ENCODE data around the gene RBPJ.

RBPJ gene

GRCh38 chr4:26463386-26463785 lies 142.6 kb downstream of the RBPJ start:
- 93% methylated on average over 2 of the region's 2 CpGs for WGBS
- H3K27me3 ChIP-seq (ENCODE audit: insufficient read depth, low read length) = no peaks in the 10 kb centered on the region
- no peaks in the 10 kb centered on the region for H3K36me3 ChIP-seq (ENCODE audit: insufficient read depth, low read length)
- no peak overlapping the region for H3K27ac ChIP-seq (ENCODE audit: low read depth, low read length)
- H3K9ac ChIP-seq (ENCODE audit: low read depth, low read length) = no peak overlapping the region
- H3K9me3 ChIP-seq (ENCODE audit: insufficient read depth, low read depth, low read length) = no peaks in the 10 kb centered on the region
- H3K4me1 ChIP-seq (ENCODE audit: insufficient read depth, low read length) = no peaks in the 10 kb centered on the region
- H3K4me3 ChIP-seq (ENCODE audit: low read length) = no peak overlapping the region

GRCh38 chr4:26464420-26465095 lies 143.7 kb downstream of the RBPJ start:
- no peaks in the 10 kb centered on the region for H3K27me3 ChIP-seq (ENCODE audit: insufficient read depth, low read length)
- no peak overlapping the region for H3K4me3 ChIP-seq (ENCODE audit: low read length)
- no peaks in the 10 kb centered on the region for H3K36me3 ChIP-seq (ENCODE audit: insufficient read depth, low read length)
- H3K9ac ChIP-seq (ENCODE audit: low read depth, low read length) = no peak overlapping the region
- WGBS = 95% methylated on average over 14 of the region's 14 CpGs
- no peaks in the 10 kb centered on the region for H3K4me1 ChIP-seq (ENCODE audit: insufficient read depth, low read length)
- no peaks in the 10 kb centered on the region for H3K9me3 ChIP-seq (ENCODE audit: insufficient read depth, low read depth, low read length)
- H3K27ac ChIP-seq (ENCODE audit: low read depth, low read length) = no peak overlapping the region

- H3K9ac ChIP-seq (ENCODE audit: low read depth, low read length) = no peak overlapping the region
- H3K27ac ChIP-seq (ENCODE audit: low read depth, low read length) = no peak overlapping the region
- no peaks in the 10 kb centered on the region for H3K36me3 ChIP-seq (ENCODE audit: insufficient read depth, low read length)
- no peaks in the 10 kb centered on the region for H3K9me3 ChIP-seq (ENCODE audit: insufficient read depth, low read depth, low read length)
- no peaks in the 10 kb centered on the region for H3K4me1 ChIP-seq (ENCODE audit: insufficient read depth, low read length)
- no peak overlapping the region for H3K4me3 ChIP-seq (ENCODE audit: low read length)
- no peaks in the 10 kb centered on the region for H3K27me3 ChIP-seq (ENCODE audit: insufficient read depth, low read length)
- WGBS = 92% methylated on average over 10 of the region's 10 CpGs
Measured at GRCh38 chr4:26466578-26467270, 145.9 kb downstream of the RBPJ start.

GRCh38 chr4:26467724-26468123 lies 146.9 kb downstream of the RBPJ start:
- Histone ChIP-seq H3K27ac (ENCODE audit: low read depth, low read length) (no peak overlapping the region), H3K4me3 (ENCODE audit: low read length) (no peak overlapping the region), H3K36me3 (ENCODE audit: insufficient read depth, low read length) (no peaks in the 10 kb centered on the region), H3K27me3 (ENCODE audit: insufficient read depth, low read length) (no peaks in the 10 kb centered on the region), H3K9ac (ENCODE audit: low read depth, low read length) (no peak overlapping the region), H3K9me3 (ENCODE audit: insufficient read depth, low read depth, low read length) (no peaks in the 10 kb centered on the region), H3K4me1 (ENCODE audit: insufficient read depth, low read length) (no peaks in the 10 kb centered on the region)
- 85% methylated on average over 1 of the region's 1 CpG for WGBS

- H3K27me3 ChIP-seq (ENCODE audit: insufficient read depth, low read length) = no peaks in the 10 kb centered on the region
- H3K27ac ChIP-seq (ENCODE audit: low read depth, low read length) = no peak overlapping the region
- no peaks in the 10 kb centered on the region for H3K4me1 ChIP-seq (ENCODE audit: insufficient read depth, low read length)
- no peaks in the 10 kb centered on the region for H3K36me3 ChIP-seq (ENCODE audit: insufficient read depth, low read length)
- H3K9me3 ChIP-seq (ENCODE audit: insufficient read depth, low read depth, low read length) = no peaks in the 10 kb centered on the region
- no peak overlapping the region for H3K9ac ChIP-seq (ENCODE audit: low read depth, low read length)
- no peak overlapping the region for H3K4me3 ChIP-seq (ENCODE audit: low read length)
- 73% methylated on average over 9 of the region's 9 CpGs for WGBS
Measured at GRCh38 chr4:26468283-26468949, 147.6 kb downstream of the RBPJ start.

GRCh38 chr4:26468977-26469376 lies 148.2 kb downstream of the RBPJ start:
- Histone ChIP-seq H3K36me3 (ENCODE audit: insufficient read depth, low read length) (no peaks in the 10 kb centered on the region), H3K4me1 (ENCODE audit: insufficient read depth, low read length) (no peaks in the 10 kb centered on the region), H3K9me3 (ENCODE audit: insufficient read depth, low read depth, low read length) (no peaks in the 10 kb centered on the region), H3K9ac (ENCODE audit: low read depth, low read length) (no peak overlapping the region), H3K27ac (ENCODE audit: low read depth, low read length) (no peak overlapping the region), H3K27me3 (ENCODE audit: insufficient read depth, low read length) (no peaks in the 10 kb centered on the region), H3K4me3 (ENCODE audit: low read length) (no peak overlapping the region)
- WGBS = 74% methylated on average over 4 of the region's 4 CpGs

GRCh38 chr4:26471890-26472289 lies 151.1 kb downstream of the RBPJ start:
- H3K36me3 ChIP-seq (ENCODE audit: insufficient read depth, low read length) = no peaks in the 10 kb centered on the region
- H3K9ac ChIP-seq (ENCODE audit: low read depth, low read length) = no peak overlapping the region
- H3K4me1 ChIP-seq (ENCODE audit: insufficient read depth, low read length) = no peaks in the 10 kb centered on the region
- H3K27ac ChIP-seq (ENCODE audit: low read depth, low read length) = no peak overlapping the region
- H3K27me3 ChIP-seq (ENCODE audit: insufficient read depth, low read length) = no peaks in the 10 kb centered on the region
- 90% methylated on average over 1 of the region's 1 CpG for WGBS
- H3K9me3 ChIP-seq (ENCODE audit: insufficient read depth, low read depth, low read length) = no peaks in the 10 kb centered on the region
- no peak overlapping the region for H3K4me3 ChIP-seq (ENCODE audit: low read length)

- Histone ChIP-seq H3K9me3 (ENCODE audit: insufficient read depth, low read depth, low read length) (no peaks in the 10 kb centered on the region), H3K36me3 (ENCODE audit: insufficient read depth, low read length) (no peaks in the 10 kb centered on the region), H3K27ac (ENCODE audit: low read depth, low read length) (no peak overlapping the region), H3K27me3 (ENCODE audit: insufficient read depth, low read length) (no peaks in the 10 kb centered on the region), H3K4me3 (ENCODE audit: low read length) (no peak overlapping the region), H3K9ac (ENCODE audit: low read depth, low read length) (no peak overlapping the region), H3K4me1 (ENCODE audit: insufficient read depth, low read length) (no peaks in the 10 kb centered on the region)
- WGBS = 95% methylated on average over 8 of the region's 8 CpGs
Measured at GRCh38 chr4:26473893-26474292, 153.1 kb downstream of the RBPJ start.

GRCh38 chr4:26474551-26474950 lies 153.7 kb downstream of the RBPJ start:
- Histone ChIP-seq H3K36me3 (ENCODE audit: insufficient read depth, low read length) (no peaks in the 10 kb centered on the region), H3K4me3 (ENCODE audit: low read length) (no peak overlapping the region), H3K27ac (ENCODE audit: low read depth, low read length) (no peak overlapping the region), H3K9ac (ENCODE audit: low read depth, low read length) (no peak overlapping the region), H3K4me1 (ENCODE audit: insufficient read depth, low read length) (no peaks in the 10 kb centered on the region), H3K9me3 (ENCODE audit: insufficient read depth, low read depth, low read length) (no peaks in the 10 kb centered on the region), H3K27me3 (ENCODE audit: insufficient read depth, low read length) (no peaks in the 10 kb centered on the region)
- 93% methylated on average over 3 of the region's 3 CpGs for WGBS

- Histone ChIP-seq H3K9ac (ENCODE audit: low read depth, low read length) (no peak overlapping the region), H3K4me3 (ENCODE audit: low read length) (no peak overlapping the region), H3K27me3 (ENCODE audit: insufficient read depth, low read length) (no peaks in the 10 kb centered on the region), H3K9me3 (ENCODE audit: insufficient read depth, low read depth, low read length) (no peaks in the 10 kb centered on the region), H3K36me3 (ENCODE audit: insufficient read depth, low read length) (no peaks in the 10 kb centered on the region), H3K4me1 (ENCODE audit: insufficient read depth, low read length) (no peaks in the 10 kb centered on the region), H3K27ac (ENCODE audit: low read depth, low read length) (no peak overlapping the region)
- WGBS = 94% methylated on average over 8 of the region's 8 CpGs
Measured at GRCh38 chr4:26475716-26476115, 154.9 kb downstream of the RBPJ start.

GRCh38 chr4:26476545-26476944 lies 155.7 kb downstream of the RBPJ start:
- Histone ChIP-seq H3K9ac (ENCODE audit: low read depth, low read length) (no peak overlapping the region), H3K9me3 (ENCODE audit: insufficient read depth, low read depth, low read length) (no peaks in the 10 kb centered on the region), H3K4me1 (ENCODE audit: insufficient read depth, low read length) (no peaks in the 10 kb centered on the region), H3K27me3 (ENCODE audit: insufficient read depth, low read length) (no peaks in the 10 kb centered on the region), H3K36me3 (ENCODE audit: insufficient read depth, low read length) (no peaks in the 10 kb centered on the region), H3K27ac (ENCODE audit: low read depth, low read length) (no peak overlapping the region), H3K4me3 (ENCODE audit: low read length) (no peak overlapping the region)
- 86% methylated on average over 5 of the region's 5 CpGs for WGBS

Data from HUES64 (cell line).